HG03469 (cell line): ENCODE measurements around the gene RABGGTA.

Source experiments
- ATAC-seq: cut with Tn5 transposase; IDR thresholded peaks from one replicate; pipeline ENCODE4 v1.9.1; 2021; ENCODE audit warnings: mild to moderate bottlenecking, moderate library complexity, moderate number of reproducible peaks; ENCODE audit not compliant: unreplicated experiment

The RABGGTA gene

GRCh38 chr14:24271134-24271833, at the start of gene RABGGTA:
Gene RABGGTA (minus strand): TSS chr14:24271597. CDS start chr14:24271115, 482 bp downstream.
- peak; percentile 83 for ATAC-seq

- no peak for ATAC-seq
Observed at GRCh38 chr14:24317141-24317928, 45.9 kb upstream of the RABGGTA start.

GRCh38 chr14:24316597-24316950, 45.2 kb upstream of the RABGGTA start:
- ATAC-seq, result no peak

GRCh38 chr14:24315807-24316596, 44.6 kb upstream of the RABGGTA start:
- no peak for ATAC-seq

- ATAC-seq, result no peak
Observed at GRCh38 chr14:24315243-24315806, 43.9 kb upstream of the RABGGTA start.

GRCh38 chr14:24314377-24315193, 43.2 kb upstream of the RABGGTA start:
- ATAC-seq, result no peak

GRCh38 chr14:24313913-24314312, 42.5 kb upstream of the RABGGTA start:
- ATAC-seq, result no peak

GRCh38 chr14:24312736-24313507, 41.5 kb upstream of the RABGGTA start:
- no peak for ATAC-seq

- ATAC-seq, result no peak
Observed at GRCh38 chr14:24311837-24312615, 40.6 kb upstream of the RABGGTA start.

- ATAC-seq, result peak; percentile 65
Observed at GRCh38 chr14:24310646-24311604, 39.5 kb upstream of the RABGGTA start, which contains the start of gene LTB4R. Gene LTB4R (plus strand): TSS chr14:24311502. CDS start chr14:24315652, 4,150 bp downstream.

GRCh38 chr14:24310265-24310645, 38.9 kb upstream of the RABGGTA start:
- no peak for ATAC-seq

- ATAC-seq, result no peak
Observed at GRCh38 chr14:24309538-24310264, 38.3 kb upstream of the RABGGTA start, which contains the start of gene LTB4R2. Gene LTB4R2 (plus strand): TSS chr14:24310140. CDS start chr14:24310665, 525 bp downstream.

- no peak for ATAC-seq
Observed at GRCh38 chr14:24308342-24309124, 37.1 kb upstream of the RABGGTA start.

GRCh38 chr14:24307575-24308341, 36.4 kb upstream of the RABGGTA start, which contains the start of gene CIDEB:
Gene CIDEB (minus strand): TSS chr14:24307977. CDS start chr14:24307858, 119 bp downstream.
- ATAC-seq, result no peak

GRCh38 chr14:24307156-24307574, 35.8 kb upstream of the RABGGTA start:
- no peak for ATAC-seq
